ENCODE data around the gene C6orf141.

C6orf141 gene

GRCh38 chr6:49550492-49551077 lies at the start of gene C6orf141:
TSS of gene C6orf141 (plus strand) at chr6:49550668. CDS start at chr6:49550793, 125 bp downstream.
- DNase-seq: peak in 1 of 10 donors; percentile 88

GRCh38 chr6:49504666-49505065 lies 45.8 kb upstream of the C6orf141 start:
- intact Hi-C loops (cut with DNase I): no loop called here
- no peak for DNase-seq

More at GRCh38 chr6:49550492-49551077, at the start of gene C6orf141:
- intact Hi-C loops (cut with DNase I): no loop called here

GRCh38 chr6:49506569-49507111 lies 43.8 kb upstream of the C6orf141 start:
- intact Hi-C loops (cut with DNase I): no loop called here
- no peak for DNase-seq

GRCh38 chr6:49509342-49509741 lies 41.1 kb upstream of the C6orf141 start:
- no peak for DNase-seq
- intact Hi-C loops (cut with DNase I): no loop called here

- intact Hi-C loops (cut with DNase I): no loop called here
- no peak for DNase-seq
Observed at GRCh38 chr6:49513153-49513989, 37.1 kb upstream of the C6orf141 start.

GRCh38 chr6:49514571-49515484 lies 35.6 kb upstream of the C6orf141 start:
- DNase-seq: no peak
- intact Hi-C loops (cut with DNase I): no loop called here

GRCh38 chr6:49515485-49516146 lies 34.9 kb upstream of the C6orf141 start:
- no peak for DNase-seq
- intact Hi-C loops (cut with DNase I): no loop called here

- intact Hi-C loops (cut with DNase I): no loop called here
- no peak for DNase-seq
Observed at GRCh38 chr6:49516147-49516505, 34.3 kb upstream of the C6orf141 start.

- no peak for DNase-seq
- intact Hi-C loops (cut with DNase I): no loop called here
Observed at GRCh38 chr6:49517919-49518318, 32.5 kb upstream of the C6orf141 start.

GRCh38 chr6:49519660-49520059 lies 30.8 kb upstream of the C6orf141 start:
- intact Hi-C loops (cut with DNase I): no loop called here

GRCh38 chr6:49522710-49523593 lies 27.5 kb upstream of the C6orf141 start:
- no peak for DNase-seq
- intact Hi-C loops (cut with DNase I): no loop called here

More at GRCh38 chr6:49519660-49520059, 30.8 kb upstream of the C6orf141 start:
- no peak for DNase-seq

- no peak for DNase-seq
- intact Hi-C loops (cut with DNase I): no loop called here
Observed at GRCh38 chr6:49523901-49524300, 26.6 kb upstream of the C6orf141 start.

- intact Hi-C loops (cut with DNase I): no loop called here
- no peak for DNase-seq
Observed at GRCh38 chr6:49524541-49524940, 25.9 kb upstream of the C6orf141 start.

GRCh38 chr6:49526598-49526997 lies 23.9 kb upstream of the C6orf141 start:
- DNase-seq: no peak
- intact Hi-C loops (cut with DNase I): no loop called here

- intact Hi-C loops (cut with DNase I): no loop called here
Observed at GRCh38 chr6:49527320-49527719, 23.1 kb upstream of the C6orf141 start.

GRCh38 chr6:49528571-49528970 lies 21.9 kb upstream of the C6orf141 start:
- intact Hi-C loops (cut with DNase I): no loop called here
- no peak for DNase-seq

More at GRCh38 chr6:49527320-49527719, 23.1 kb upstream of the C6orf141 start:
- no peak for DNase-seq

- intact Hi-C loops (cut with DNase I): no loop called here
Observed at GRCh38 chr6:49530141-49530776, 20.2 kb upstream of the C6orf141 start.

GRCh38 chr6:49531774-49532569 lies 18.5 kb upstream of the C6orf141 start:
- no peak for DNase-seq
- intact Hi-C loops (cut with DNase I): loop anchor here (1.0 to 2.0 kb wide), 2 partner anchors 75 to 317 kb away; no protein-coding TSS in a partner anchor

More at GRCh38 chr6:49530141-49530776, 20.2 kb upstream of the C6orf141 start:
- DNase-seq: no peak
